Kidney (tissue), 14 donors: ENCODE measurements around the gene GAGE10. TPM values are rescaled to one million over a fixed set of nuclear protein-coding genes. Genes with fewer than 3 reads are reported as not detected.

Source experiments
- DNase-seq, 5 donors: peaks; one replicate each; pipeline ENCODE4 v3.0.0-alpha.2; 2013 to 2020
- FAIRE-seq: peaks from 2 replicates; lab custom pipeline; 2012; peaks lifted over from hg19 to GRCh38; lab: Jason Lieb, UNC
- H3K27ac ChIP-seq, 2 donors: one replicate each; pipeline ENCODE4 v1.7.0; 2013; ENCODE audit warnings: low read depth in 2 of 2, low read length in 2 of 2, inconsistent platforms in 1 of 2
- H3K27me3 ChIP-seq: one replicate; pipeline ENCODE4 v1.7.1; 2013; ENCODE audit warnings: low read length, inconsistent platforms; ENCODE audit not compliant: control insufficient read depth, insufficient read depth
- H3K36me3 ChIP-seq, 3 donors: one replicate each; pipeline versions ENCODE4 v1.7.0 to v1.7.1; 2013; ENCODE audit warnings: low read length in 3 of 3, control low read depth in 1 of 3, inconsistent platforms in 1 of 3; ENCODE audit not compliant: insufficient read depth in 3 of 3, control insufficient read depth in 2 of 3
- H3K4me1 ChIP-seq, 3 donors: one replicate each; pipeline versions ENCODE4 v1.7.0 to v1.7.1; 2013; ENCODE audit warnings: low read length in 3 of 3, inconsistent platforms in 1 of 3, low read depth in 1 of 3; ENCODE audit not compliant: control insufficient read depth in 2 of 3, insufficient read depth in 2 of 3
- H3K4me3 ChIP-seq, 3 donors: one replicate each; pipeline versions ENCODE4 v1.7.0 to v1.8.1; 2013; ENCODE audit warnings: low read length in 3 of 3, control low read depth in 1 of 3, inconsistent platforms in 1 of 3
- H3K9ac ChIP-seq, 3 donors: one replicate each; pipeline versions ENCODE4 v1.7.0 to v1.7.1; 2013; ENCODE audit warnings: low read length in 3 of 3, control low read depth in 1 of 3, inconsistent platforms in 1 of 3
- H3K9me3 ChIP-seq, 3 donors: one replicate each; pipeline versions ENCODE4 v1.7.0 to v1.7.1; 2013; ENCODE audit warnings: low read length in 3 of 3, control low read depth in 1 of 3, inconsistent platforms in 1 of 3; ENCODE audit not compliant: control insufficient read depth in 2 of 3, insufficient read depth in 1 of 3
- intact Hi-C: fragments of 100-400 bp; cut with DNase I; formaldehyde crosslinking; loops from one replicate; pipeline ENCODE4 v1.11.1; 2022
- polyA plus RNA-seq: library from polyadenylated mRNA; stranded (reverse); fragments of 350-450 nt; fragmentation: Illumina TruSeq; extraction: RNeasy Lipid Tissue Mini Kit (QIAGEN cat#74804); gene quantifications from one replicate; pipeline ENCODE4 v1.2.3, GENCODE V29; 2014; ENCODE audit warnings: low read depth, low replicate concordance; ENCODE audit not compliant: insufficient read depth
- total RNA-seq: library from RNA; stranded (reverse); fragmentation: NEBNext Ultra II Directional; extraction: Animal tissue kit (Norgen Biotek cat#: 25700); gene quantifications from one replicate; pipeline ENCODE4 v1.2.1, GENCODE V29; 2021
- TF ChIP-seq, protein P1 (sequence below): IDR thresholded peaks from 3 replicates; pipeline ENCODE4 v1.5.1; 2012; ENCODE audit warnings: mild to moderate bottlenecking, moderate library complexity, borderline replicate concordance; ENCODE audit not compliant: insufficient read depth; ENCODE audit errors: extremely low read depth
- donor health status: control.
- donor health status: control.
- donor health status: control.
- donor health status: control.
- donor health status: control.
- donor health status: DM: yes; HTN: yes; CAD: no.
- donor health status: Normal renal cell carcinoma (clear cell type).

The GAGE10 gene
- total and polyA plus RNA-seq, 2 donors from 2014 or later: not detected

DNA sequence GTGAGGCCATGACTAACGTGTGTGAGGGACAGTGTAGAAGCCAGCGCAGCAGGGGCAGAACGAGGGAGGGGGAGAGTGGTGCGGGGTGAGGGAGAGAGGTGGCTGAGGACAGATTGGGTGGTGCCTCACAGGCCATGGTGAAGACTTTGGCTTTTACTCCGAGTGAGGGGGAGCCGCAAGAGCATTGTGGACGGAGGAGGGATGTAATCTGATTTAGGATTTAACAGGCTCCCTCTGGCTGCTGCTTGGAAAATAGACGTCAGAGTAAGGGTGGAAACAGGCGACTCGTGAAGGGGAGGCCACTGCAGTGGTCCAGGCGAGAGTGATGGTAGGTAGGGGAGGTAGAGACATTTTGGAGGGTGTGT is 20.8 kb upstream of the GAGE10 start:
- H3K9ac ChIP-seq: no peak overlapping the region
- H3K9me3 ChIP-seq: no peaks in the 10 kb centered on the region
- H3K36me3 ChIP-seq: no peaks in the 10 kb centered on the region
- intact Hi-C loops: no loop called here
- no peak overlapping the region for H3K4me3 ChIP-seq
- no peak overlapping the region for H3K27ac ChIP-seq
- DNase-seq (peak in 2 of 5 donors; percentile 42 to 63), FAIRE-seq (no peak)
- no peaks in the 10 kb centered on the region for H3K27me3 ChIP-seq
- TF ChIP-seq, protein P1, sequence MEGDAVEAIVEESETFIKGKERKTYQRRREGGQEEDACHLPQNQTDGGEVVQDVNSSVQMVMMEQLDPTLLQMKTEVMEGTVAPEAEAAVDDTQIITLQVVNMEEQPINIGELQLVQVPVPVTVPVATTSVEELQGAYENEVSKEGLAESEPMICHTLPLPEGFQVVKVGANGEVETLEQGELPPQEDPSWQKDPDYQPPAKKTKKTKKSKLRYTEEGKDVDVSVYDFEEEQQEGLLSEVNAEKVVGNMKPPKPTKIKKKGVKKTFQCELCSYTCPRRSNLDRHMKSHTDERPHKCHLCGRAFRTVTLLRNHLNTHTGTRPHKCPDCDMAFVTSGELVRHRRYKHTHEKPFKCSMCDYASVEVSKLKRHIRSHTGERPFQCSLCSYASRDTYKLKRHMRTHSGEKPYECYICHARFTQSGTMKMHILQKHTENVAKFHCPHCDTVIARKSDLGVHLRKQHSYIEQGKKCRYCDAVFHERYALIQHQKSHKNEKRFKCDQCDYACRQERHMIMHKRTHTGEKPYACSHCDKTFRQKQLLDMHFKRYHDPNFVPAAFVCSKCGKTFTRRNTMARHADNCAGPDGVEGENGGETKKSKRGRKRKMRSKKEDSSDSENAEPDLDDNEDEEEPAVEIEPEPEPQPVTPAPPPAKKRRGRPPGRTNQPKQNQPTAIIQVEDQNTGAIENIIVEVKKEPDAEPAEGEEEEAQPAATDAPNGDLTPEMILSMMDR: no peak
- no peaks in the 10 kb centered on the region for H3K4me1 ChIP-seq

DNA sequence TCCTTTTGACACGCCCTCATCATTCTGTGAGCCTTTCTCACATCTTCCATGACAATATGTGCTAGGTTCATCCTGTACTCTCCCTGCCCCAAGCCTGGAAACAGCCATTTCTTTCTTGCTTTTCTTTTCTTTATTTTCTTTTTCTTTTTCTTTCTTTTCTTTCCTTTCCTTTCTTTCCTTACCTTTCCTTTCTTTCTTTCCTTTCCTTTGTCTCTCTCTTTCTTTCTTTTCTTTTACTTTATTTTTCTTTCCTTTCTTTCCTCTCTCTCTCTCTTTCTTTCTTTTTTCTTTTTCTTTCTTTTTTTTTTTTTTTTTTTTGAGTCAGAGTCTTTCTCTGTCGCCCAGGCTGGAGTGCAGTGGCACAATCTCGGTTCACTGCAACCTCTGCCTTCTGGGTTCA is 19.2 kb upstream of the GAGE10 start:
- no peaks in the 10 kb centered on the region for H3K4me1 ChIP-seq
- H3K9me3 ChIP-seq: no peaks in the 10 kb centered on the region
- H3K36me3 ChIP-seq: no peaks in the 10 kb centered on the region
- no peaks in the 10 kb centered on the region for H3K27me3 ChIP-seq
- H3K4me3 ChIP-seq: no peak overlapping the region
- TF ChIP-seq, protein P1: no peak
- FAIRE-seq (no peak), DNase-seq (no peak)
- no peak overlapping the region for H3K27ac ChIP-seq
- intact Hi-C loops: no loop called here
- H3K9ac ChIP-seq: no peak overlapping the region

DNA sequence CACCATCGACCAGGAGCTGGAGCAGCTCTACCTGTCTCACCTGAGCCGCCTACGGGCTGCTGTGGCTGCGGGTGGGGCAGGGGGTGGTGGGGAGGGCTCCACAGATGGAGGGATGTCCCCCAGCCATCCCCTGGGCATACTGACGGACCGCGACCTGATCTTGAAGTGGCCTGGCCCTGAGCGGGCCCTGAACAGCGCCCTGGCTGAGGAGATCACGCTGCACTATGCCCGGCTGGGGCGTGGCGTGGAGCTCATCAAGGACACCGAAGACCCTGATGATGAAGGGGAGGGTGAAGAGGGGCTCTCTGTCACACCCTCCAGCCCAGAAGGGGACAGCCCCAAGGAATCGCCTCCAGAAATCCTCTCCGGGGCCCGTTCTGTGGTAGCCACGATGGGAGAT is 17.3 kb upstream of the GAGE10 start:
- no peak overlapping the region for H3K9ac ChIP-seq
- intact Hi-C loops: no loop called here
- H3K27me3 ChIP-seq: no peaks in the 10 kb centered on the region
- TF ChIP-seq, protein P1: no peak
- no peaks in the 10 kb centered on the region for H3K4me1 ChIP-seq
- H3K4me3 ChIP-seq: no peak overlapping the region
- H3K9me3 ChIP-seq: no peaks in the 10 kb centered on the region
- FAIRE-seq (no peak), DNase-seq (no peak)
- H3K36me3 ChIP-seq: no peaks in the 10 kb centered on the region
- no peak overlapping the region for H3K27ac ChIP-seq

DNA sequence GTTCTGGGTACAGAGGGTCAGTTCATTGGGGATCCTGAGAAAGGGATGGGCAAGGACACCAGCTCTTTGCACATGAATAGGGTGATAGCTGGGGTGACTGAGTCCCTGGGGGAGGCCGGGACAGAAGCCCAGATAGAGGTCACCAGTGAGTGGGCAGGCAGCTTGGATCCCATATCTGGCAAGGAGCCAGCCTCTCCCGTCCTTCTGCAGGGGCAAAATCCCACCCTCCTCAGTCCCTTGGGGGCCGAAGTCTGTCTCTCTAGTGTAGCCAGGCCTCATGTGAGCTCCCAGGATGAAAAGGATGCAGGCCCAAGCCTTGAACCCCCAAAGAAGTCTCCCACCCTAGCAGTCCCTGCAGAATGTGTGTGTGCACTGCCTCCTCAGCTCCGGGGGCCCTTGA is 16.9 kb upstream of the GAGE10 start:
- H3K9ac ChIP-seq: no peak overlapping the region
- DNase-seq (no peak), FAIRE-seq (no peak)
- H3K27ac ChIP-seq: no peak overlapping the region
- no peaks in the 10 kb centered on the region for H3K4me1 ChIP-seq
- no peaks in the 10 kb centered on the region for H3K27me3 ChIP-seq
- H3K36me3 ChIP-seq: no peaks in the 10 kb centered on the region
- intact Hi-C loops: no loop called here
- H3K9me3 ChIP-seq: no peaks in the 10 kb centered on the region
- no peak overlapping the region for H3K4me3 ChIP-seq
- TF ChIP-seq, protein P1: no peak
